H1 (cell line): ENCODE measurements around the gene DMGDH. TPM values are rescaled to one million over a fixed set of nuclear protein-coding genes. Genes with fewer than 3 reads are reported as not detected.

ENCODE experiments used
- CTCF ChIA-PET: fragments of 300-600 bp; sonication (Branson Sonifier 250); formaldehyde crosslinking; loops from one replicate; lab custom pipeline; 2021; ENCODE audit not compliant: partially characterized antibody; lab: Charles Lee
- POLR2A ChIA-PET: fragments of 300-600 bp; sonication (Branson Sonifier 250); formaldehyde crosslinking; loops from one replicate; lab custom pipeline; 2021; ENCODE audit warnings: inconsistent platforms; ENCODE audit not compliant: partially characterized antibody; lab: Charles Lee
- DNase-seq, 2 experiments: peaks; one replicate each; pipeline versions ENCODE4 v3.0.0 to v3.0.0-alpha.2; 2010 to 2022; ENCODE audit warnings: low spot score in 2 of 2, low read depth in 1 of 2, mixed read lengths in 1 of 2
- FAIRE-seq: peaks from 2 replicates; lab custom pipeline; 2011; peaks lifted over from hg19 to GRCh38; lab: Jason Lieb, UNC
- H2AFZ ChIP-seq: 2 replicates; pipeline ENCODE4 v1.8.1; 2012; ENCODE audit warnings: low read length, inconsistent platforms
- H2AK5ac ChIP-seq: 2 replicates; pipeline ENCODE4 v1.6.1; 2013; ENCODE audit warnings: low read depth, low read length
- H2BK120ac ChIP-seq: replicated peaks from 2 replicates; pipeline ENCODE3; 2013; ENCODE audit warnings: low read depth, low read length, inconsistent platforms
- H2BK12ac ChIP-seq: 2 replicates; pipeline ENCODE4 v1.6.1; 2013; ENCODE audit warnings: low read depth, low read length
- H2BK15ac ChIP-seq: 2 replicates; pipeline ENCODE4 v1.6.1; 2013; ENCODE audit warnings: low read length
- H2BK20ac ChIP-seq: 2 replicates; pipeline ENCODE4 v1.6.1; 2013; ENCODE audit warnings: low read length
- H2BK5ac ChIP-seq: 2 replicates; pipeline ENCODE4 v1.6.1; 2013; ENCODE audit warnings: low read depth, low read length
- H3K14ac ChIP-seq: 2 replicates; pipeline ENCODE4 v1.6.1; 2013; ENCODE audit warnings: inconsistent platforms; ENCODE audit not compliant: insufficient read length
- H3K18ac ChIP-seq: 2 replicates; pipeline ENCODE4 v1.6.1; 2013; ENCODE audit warnings: low read length; ENCODE audit errors: extremely low read depth
- H3K23ac ChIP-seq: 2 replicates; pipeline ENCODE4 v1.6.1; 2013; ENCODE audit warnings: inconsistent platforms; ENCODE audit not compliant: insufficient read length
- H3K23me2 ChIP-seq: 2 replicates; pipeline ENCODE4 v1.6.1; 2013; ENCODE audit warnings: low read depth, low read length
- H3K27ac ChIP-seq: 2 replicates; pipeline ENCODE4 v1.6.1; 2011; ENCODE audit warnings: low read depth, low read length, inconsistent platforms
- H3K27me3 ChIP-seq, 4 experiments: replicated peaks in 1 of 4; 1 replicate in 1 of 4; 2 replicates in 3 of 4; pipeline versions ENCODE4 v1.6.1 to v1.8.1; 2011 to 2013; ENCODE audit warnings: low read length in 3 of 4, mild to moderate bottlenecking in 3 of 4, inconsistent platforms in 2 of 4, mixed read lengths in 2 of 4, moderate library complexity in 1 of 4; ENCODE audit not compliant: control insufficient read depth in 3 of 4, insufficient read depth in 3 of 4; ENCODE audit errors: extremely low read depth in 1 of 4
- H3K36me3 ChIP-seq, 4 experiments: 2 replicates each; pipeline versions ENCODE4 v1.6.1 to v1.8.1; 2011 to 2013; ENCODE audit warnings: mild to moderate bottlenecking in 4 of 4, low read length in 3 of 4, moderate library complexity in 2 of 4, control low read depth in 1 of 4, inconsistent platforms in 1 of 4; ENCODE audit not compliant: insufficient read depth in 4 of 4, control insufficient read depth in 2 of 4
- H3K4ac ChIP-seq: replicated peaks from 2 replicates; pipeline ENCODE3; 2013; ENCODE audit warnings: low read length, low read depth, mixed read lengths, inconsistent platforms; ENCODE audit not compliant: insufficient read length
- H3K4me1 ChIP-seq, 4 experiments: replicated peaks in 1 of 4; 1 replicate in 1 of 4; 2 replicates in 3 of 4; pipeline versions ENCODE4 v1.6.1 to v1.8.1; 2011 to 2013; ENCODE audit warnings: low read length in 3 of 4, inconsistent platforms in 2 of 4, mixed read lengths in 1 of 4; ENCODE audit not compliant: insufficient read depth in 4 of 4, control insufficient read depth in 3 of 4
- H3K4me2 ChIP-seq, 2 experiments: 2 replicates each; pipeline versions ENCODE4 v1.6.1 to v1.8.1; 2011 to 2013; ENCODE audit warnings: low read depth in 2 of 2, low read length in 2 of 2, control low read depth in 1 of 2, inconsistent platforms in 1 of 2, mild to moderate bottlenecking in 1 of 2; ENCODE audit not compliant: insufficient read depth in 1 of 2
- H3K4me3 ChIP-seq, 4 experiments: fragments of 200-600, 300-600 bp in 1 of 4; sonication (generic), shearing (Covaris generic), sonication (Bioruptor Twin) in 1 of 4; 2 replicates each; pipeline versions ENCODE4 v1.5.1 to v1.8.1; 2011 to 2016; ENCODE audit warnings: low read length in 4 of 4, low read depth in 3 of 4, control low read depth in 2 of 4, inconsistent platforms in 2 of 4, mild to moderate bottlenecking in 2 of 4, mixed read lengths in 1 of 4, moderate library complexity in 1 of 4; ENCODE audit not compliant: insufficient read depth in 2 of 4; ENCODE audit errors: extremely low read depth in 1 of 4
- H3K56ac ChIP-seq: replicated peaks from 2 replicates; pipeline ENCODE3; 2013; ENCODE audit warnings: low read depth, mild to moderate bottlenecking, mixed read lengths, low read length, inconsistent platforms; ENCODE audit not compliant: insufficient read length
- H3K79me1 ChIP-seq: 2 replicates; pipeline ENCODE4 v1.6.1; 2013; ENCODE audit warnings: low read depth, low read length, control low read depth
- H3K79me2 ChIP-seq, 2 experiments: 2 replicates each; pipeline versions ENCODE4 v1.6.1 to v1.8.1; 2012 to 2013; ENCODE audit warnings: low read length in 2 of 2, mild to moderate bottlenecking in 2 of 2, inconsistent platforms in 1 of 2; ENCODE audit not compliant: insufficient read depth in 2 of 2, control insufficient read depth in 1 of 2
- H3K9ac ChIP-seq, 4 experiments: replicated peaks in 1 of 4; 1 replicate in 1 of 4; 2 replicates in 3 of 4; pipeline versions ENCODE4 v1.6.1 to v1.8.1; 2011 to 2013; ENCODE audit warnings: low read depth in 3 of 4, low read length in 3 of 4, control low read depth in 2 of 4, mild to moderate bottlenecking in 2 of 4, moderate library complexity in 2 of 4, inconsistent platforms in 1 of 4; ENCODE audit errors: extremely low read depth in 1 of 4
- H3K9me3 ChIP-seq, 2 experiments: 2 replicates each; pipeline versions ENCODE4 v1.6.1 to v1.8.1; 2012 to 2013; ENCODE audit warnings: mild to moderate bottlenecking in 2 of 2, moderate library complexity in 2 of 2, control low read depth in 1 of 2, inconsistent platforms in 1 of 2, low read depth in 1 of 2, low read length in 1 of 2, mixed read lengths in 1 of 2; ENCODE audit not compliant: insufficient read depth in 2 of 2
- H4K20me1 ChIP-seq, 2 experiments: replicated peaks in 1 of 2; 2 replicates each; pipeline versions ENCODE3 to v1.8.1; 2011 to 2013; ENCODE audit warnings: inconsistent platforms in 2 of 2, low read length in 2 of 2, mild to moderate bottlenecking in 1 of 2; ENCODE audit not compliant: insufficient read depth in 2 of 2, control insufficient read depth in 1 of 2
- H4K5ac ChIP-seq: 2 replicates; pipeline ENCODE4 v1.6.1; 2013; ENCODE audit warnings: low read length, low read depth, mixed read lengths, inconsistent platforms; ENCODE audit not compliant: insufficient read length
- H4K8ac ChIP-seq: 2 replicates; pipeline ENCODE4 v1.8.0; 2013; ENCODE audit warnings: mild to moderate bottlenecking, moderate library complexity, low read length, inconsistent platforms; ENCODE audit not compliant: insufficient read depth; ENCODE audit errors: extremely low read depth
- H4K91ac ChIP-seq: replicated peaks from 2 replicates; pipeline ENCODE3; 2013; ENCODE audit warnings: low read length, mixed read lengths, inconsistent platforms; ENCODE audit not compliant: insufficient read length
- JUN ChIP-seq: IDR thresholded peaks from 2 replicates; pipeline ENCODE4 v1.6.1; 2011; ENCODE audit warnings: low read depth, mild to moderate bottlenecking, improper control_type of control experiment, low read length
- SIN3A ChIP-seq, 2 experiments: IDR thresholded peaks in 1 of 2; conservative IDR thresholded peaks in 1 of 2; 2 replicates each; pipeline ENCODE4 v1.6.1; 2011 to 2012; ENCODE audit warnings: low read length in 2 of 2, improper control_type of control experiment in 1 of 2, low read depth in 1 of 2, mild to moderate bottlenecking in 1 of 2
- TCF12 ChIP-seq: IDR thresholded peaks from 2 replicates; pipeline ENCODE4 v1.6.1; 2011; ENCODE audit warnings: low read depth, mild to moderate bottlenecking, low read length
- polyA plus RNA-seq, 7 experiments: library from polyadenylated mRNA; depleted of rRNA in 3 of 7; stranded (reverse) in 5 of 7; unstranded in 2 of 7; fragments of >200 nt in 5 of 7; fragments of 200-250 nt in 2 of 7; gene quantifications; 1 replicate in 5 of 7; 2 replicates in 1 of 7; 4 replicates in 1 of 7; pipeline versions ENCODE4 v1.2.1 to v1.2.3, GENCODE V29; 2011 to 2013; ENCODE audit warnings: missing spikeins in 2 of 7, mixed read lengths in 2 of 7
- total RNA-seq: library from RNA; stranded (reverse); fragmentation: NEBNext Ultra II Directional; extraction: Animal tissue kit (Norgen Biotek cat#: 25700); gene quantifications from 2 replicates; pipeline ENCODE4 v1.2.1, GENCODE V29; 2021

Gene DMGDH
- total and polyA plus RNA-seq, 2 of the 8 experiments (the other 6 are each of a cell fraction or from before 2014, with no cell fraction given) = 0.15 TPM; not detected in 1

DNA sequence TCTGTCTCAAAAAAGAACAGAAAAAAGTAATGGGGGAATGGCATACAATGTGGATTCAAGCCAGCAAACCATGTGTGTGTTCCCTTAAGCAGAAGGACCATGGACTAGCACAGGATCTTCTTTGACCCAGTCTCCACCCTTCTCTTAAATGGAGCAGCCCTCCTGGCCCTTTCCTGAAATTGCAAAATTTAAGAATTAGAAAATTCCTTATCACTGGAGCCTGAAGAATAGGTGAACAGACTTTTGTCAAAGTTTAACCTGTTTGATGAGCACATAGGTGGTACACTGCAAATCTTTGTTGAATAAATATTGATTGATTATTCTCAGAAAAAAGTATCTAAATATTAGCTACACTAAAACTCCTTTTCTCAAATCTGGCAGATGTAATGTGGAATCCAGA, 12.6 kb downstream of the DMGDH start:
- H2BK120ac ChIP-seq = no peak overlapping the region
- no peaks in the 10 kb centered on the region for H4K20me1 ChIP-seq
- no peaks in the 10 kb centered on the region for H3K23me2 ChIP-seq
- H3K4me1 ChIP-seq = no peaks in the 10 kb centered on the region
- H2BK20ac ChIP-seq = no peak overlapping the region
- no peak overlapping the region for H2BK15ac ChIP-seq
- H3K4me2 ChIP-seq = no peak overlapping the region
- H3K27me3 ChIP-seq = no peaks in the 10 kb centered on the region
- no peak overlapping the region for H2BK5ac ChIP-seq
- no peak overlapping the region for H3K23ac ChIP-seq
- H4K91ac ChIP-seq = no peak overlapping the region
- no peak overlapping the region for H3K18ac ChIP-seq
- CTCF ChIA-PET = interaction anchor here (0.6 to 1.6 kb wide), 5 partner anchors 14 to 785 kb away, joined by 3 to 4 read pairs (median 4); no protein-coding TSS in a partner anchor
- no peak overlapping the region for H3K4ac ChIP-seq
- no peaks in the 10 kb centered on the region for H3K79me2 ChIP-seq
- no peak overlapping the region for H3K27ac ChIP-seq
- no peak overlapping the region for H3K56ac ChIP-seq
- no peak for FAIRE-seq
- H4K8ac ChIP-seq = no peak overlapping the region
- TF ChIP-seq SIN3A (conservative IDR thresholded peaks at IDR 0.05 in 1 of 2, IDR thresholded peaks at IDR 0.05 in 1 of 2; ENCODE audit: low read depth in 1 of 2, low read length in 2 of 2) (no peak), JUN (no peak), TCF12 (no peak)
- H3K14ac ChIP-seq = no peak overlapping the region
- POLR2A ChIA-PET = no interaction called here
- no peak for DNase-seq
- no peak overlapping the region for H4K5ac ChIP-seq
- H3K9ac ChIP-seq = no peak overlapping the region
- H3K79me1 ChIP-seq = no peaks in the 10 kb centered on the region
- no peak overlapping the region for H2AK5ac ChIP-seq
- H3K9me3 ChIP-seq = no peaks in the 10 kb centered on the region
- no peaks in the 10 kb centered on the region for H3K36me3 ChIP-seq
- H2AFZ ChIP-seq = no peak overlapping the region
- H2BK12ac ChIP-seq = no peak overlapping the region
- H3K4me3 ChIP-seq = no peak overlapping the region
